ENCODE results near the gene EFNB2.

Gene EFNB2

DNA sequence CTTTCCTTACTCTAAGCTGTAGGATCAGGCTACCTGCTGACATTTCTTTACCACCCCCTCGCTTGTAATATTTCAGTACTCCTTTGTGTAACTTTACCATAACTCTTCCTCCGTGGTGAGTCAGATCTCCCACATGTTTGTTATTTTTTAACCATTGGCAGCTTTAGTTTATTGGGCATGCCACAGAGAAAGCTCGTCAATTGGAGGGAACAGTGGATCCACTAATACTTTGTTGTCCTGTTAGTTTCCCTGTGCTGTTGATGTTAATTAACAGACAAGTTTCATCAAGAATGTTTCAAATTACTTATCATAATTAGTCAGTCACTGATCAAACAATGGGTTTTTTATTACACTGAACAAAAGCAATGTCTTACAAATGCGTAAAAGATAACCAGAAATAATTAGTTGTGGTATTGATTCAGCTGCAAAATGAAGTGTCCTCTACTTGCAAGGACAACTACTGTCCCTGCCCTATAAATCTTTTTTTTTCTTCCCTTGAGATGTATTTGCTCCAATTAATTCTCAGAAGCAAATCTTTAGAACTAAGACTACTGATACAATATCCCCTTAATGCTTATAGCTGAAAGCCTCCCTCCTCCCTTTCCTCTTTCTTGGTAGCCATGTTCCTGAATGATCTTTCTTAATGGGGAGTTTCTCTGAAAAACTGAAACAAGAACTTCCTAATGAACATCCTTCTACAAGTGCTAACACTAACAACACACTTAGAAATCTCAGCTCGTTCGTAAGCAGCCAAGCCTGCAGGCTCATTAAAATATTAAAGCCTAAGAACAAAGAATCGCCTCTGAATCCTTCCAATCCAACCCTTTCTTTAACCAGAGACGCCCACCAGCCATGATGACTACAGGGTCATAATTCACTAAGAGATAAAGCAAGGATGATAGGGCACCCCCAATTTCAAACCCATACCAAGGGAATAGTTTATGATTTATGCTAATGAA, 22.2 kb downstream of the EFNB2 start:
- DNase-seq (ENCODE audit: low read depth), result no peak
- TF ChIP-seq POLR2A (IDR thresholded peaks at IDR 0.05; ENCODE audit: extremely low read depth, insufficient read length) (no peak), MYC (IDR thresholded peaks at IDR 0.05; ENCODE audit: low read depth, low read length) (no peak)
- TF ChIP-seq, protein P1, sequence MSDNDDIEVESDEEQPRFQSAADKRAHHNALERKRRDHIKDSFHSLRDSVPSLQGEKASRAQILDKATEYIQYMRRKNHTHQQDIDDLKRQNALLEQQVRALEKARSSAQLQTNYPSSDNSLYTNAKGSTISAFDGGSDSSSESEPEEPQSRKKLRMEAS (IDR thresholded peaks at IDR 0.05; ENCODE audit: low read depth, low read length), result no peak
- TF ChIP-seq, protein P2, sequence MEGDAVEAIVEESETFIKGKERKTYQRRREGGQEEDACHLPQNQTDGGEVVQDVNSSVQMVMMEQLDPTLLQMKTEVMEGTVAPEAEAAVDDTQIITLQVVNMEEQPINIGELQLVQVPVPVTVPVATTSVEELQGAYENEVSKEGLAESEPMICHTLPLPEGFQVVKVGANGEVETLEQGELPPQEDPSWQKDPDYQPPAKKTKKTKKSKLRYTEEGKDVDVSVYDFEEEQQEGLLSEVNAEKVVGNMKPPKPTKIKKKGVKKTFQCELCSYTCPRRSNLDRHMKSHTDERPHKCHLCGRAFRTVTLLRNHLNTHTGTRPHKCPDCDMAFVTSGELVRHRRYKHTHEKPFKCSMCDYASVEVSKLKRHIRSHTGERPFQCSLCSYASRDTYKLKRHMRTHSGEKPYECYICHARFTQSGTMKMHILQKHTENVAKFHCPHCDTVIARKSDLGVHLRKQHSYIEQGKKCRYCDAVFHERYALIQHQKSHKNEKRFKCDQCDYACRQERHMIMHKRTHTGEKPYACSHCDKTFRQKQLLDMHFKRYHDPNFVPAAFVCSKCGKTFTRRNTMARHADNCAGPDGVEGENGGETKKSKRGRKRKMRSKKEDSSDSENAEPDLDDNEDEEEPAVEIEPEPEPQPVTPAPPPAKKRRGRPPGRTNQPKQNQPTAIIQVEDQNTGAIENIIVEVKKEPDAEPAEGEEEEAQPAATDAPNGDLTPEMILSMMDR (IDR thresholded peaks at IDR 0.05; ENCODE audit: low read depth, low read length), result no peak
- no peak overlapping the region for H3K4me3 ChIP-seq (ENCODE audit: low read depth, low read length)

DNA sequence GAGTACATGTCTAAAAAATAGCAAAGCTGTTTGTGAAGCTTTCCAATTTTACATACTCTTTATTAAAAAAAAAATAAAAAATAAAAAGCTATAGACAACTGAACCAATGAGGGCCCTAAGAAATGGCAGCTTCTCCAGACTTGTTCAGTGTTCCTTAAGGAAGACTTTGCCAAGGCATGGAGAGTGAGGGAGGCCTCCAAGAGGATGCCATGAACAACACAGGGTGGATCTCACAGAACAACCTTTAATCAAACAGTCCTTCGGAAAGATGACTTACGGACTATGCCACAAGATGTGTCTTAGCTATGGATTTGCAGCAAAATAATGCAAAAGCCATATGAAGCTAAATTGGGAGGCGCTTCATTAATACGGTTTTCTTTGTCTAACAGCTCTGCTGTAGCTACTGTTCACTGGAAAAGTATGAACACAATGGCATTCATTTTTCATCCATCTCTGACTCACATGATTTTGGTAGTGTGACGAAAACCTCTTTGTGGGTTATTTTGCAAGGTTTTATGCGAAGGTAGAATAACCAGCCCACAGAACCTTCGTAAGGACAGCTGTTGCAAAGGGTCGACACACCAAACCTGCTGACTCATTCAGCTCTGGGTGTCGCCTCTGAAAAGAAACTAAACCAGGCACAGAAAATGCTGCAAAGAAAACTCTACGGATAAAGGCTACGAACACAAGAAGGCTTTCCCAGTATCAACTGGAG, 27.7 kb downstream of the EFNB2 start:
- TF ChIP-seq, protein P2 (IDR thresholded peaks at IDR 0.05; ENCODE audit: low read depth, low read length), result no peak
- peak; percentile 55; the same call in 1 of the 2 replicates for TF ChIP-seq MYC (IDR thresholded peaks at IDR 0.05; ENCODE audit: low read depth, low read length)
- TF ChIP-seq POLR2A (IDR thresholded peaks at IDR 0.05; ENCODE audit: extremely low read depth, insufficient read length), result no peak
- TF ChIP-seq, protein P1 (IDR thresholded peaks at IDR 0.05; ENCODE audit: low read depth, low read length), result peak; percentile 52
- H3K4me3 ChIP-seq (ENCODE audit: low read depth, low read length), result peak overlapping the region; percentile 26
- DNase-seq (ENCODE audit: low read depth), result peak; percentile 96

DNA sequence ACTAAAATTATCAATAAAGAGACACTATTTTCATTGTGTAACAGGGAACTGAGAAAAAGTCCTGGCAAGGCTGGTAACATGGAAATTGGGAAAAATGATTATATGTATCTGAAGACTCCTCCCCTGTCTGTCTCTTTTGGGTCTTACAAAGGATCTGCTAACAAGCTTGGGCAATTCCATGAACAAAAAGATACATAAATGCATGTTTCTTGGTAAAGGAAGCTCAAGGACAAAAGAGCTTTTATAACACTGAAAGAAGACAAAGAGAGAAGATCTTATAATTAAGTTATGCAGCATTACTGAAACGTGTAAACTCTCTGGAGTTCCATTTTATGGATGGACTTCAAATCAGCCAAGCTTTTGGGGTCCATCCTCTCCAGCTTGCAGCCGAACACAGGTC, 29.2 kb downstream of the EFNB2 start:
- TF ChIP-seq, protein P1 (IDR thresholded peaks at IDR 0.05; ENCODE audit: low read depth, low read length), result no peak
- TF ChIP-seq MYC (IDR thresholded peaks at IDR 0.05; ENCODE audit: low read depth, low read length) (no peak), POLR2A (IDR thresholded peaks at IDR 0.05; ENCODE audit: extremely low read depth, insufficient read length) (no peak)
- TF ChIP-seq, protein P2 (IDR thresholded peaks at IDR 0.05; ENCODE audit: low read depth, low read length), result no peak
- H3K4me3 ChIP-seq (ENCODE audit: low read depth, low read length), result no peak overlapping the region
- DNase-seq (ENCODE audit: low read depth), result no peak

DNA sequence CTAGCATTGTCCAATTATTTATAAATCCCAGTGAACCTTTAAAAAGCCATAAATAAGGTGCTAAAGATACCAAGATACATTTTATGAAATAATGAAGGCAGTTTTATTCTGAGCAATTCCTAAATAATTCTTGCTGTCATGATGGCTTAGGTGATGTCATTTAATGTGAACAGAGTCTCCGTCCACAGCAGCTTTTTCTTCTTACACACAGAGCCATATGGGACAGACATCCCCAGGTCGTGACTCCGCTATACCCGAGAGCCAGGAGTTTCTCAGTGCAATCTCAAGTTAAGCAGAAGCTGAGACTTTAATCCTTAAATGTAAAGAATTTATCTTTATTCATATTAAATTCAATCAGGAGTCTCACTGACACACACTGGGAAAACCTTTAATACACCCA, 29.7 kb downstream of the EFNB2 start:
- TF ChIP-seq, protein P2 (IDR thresholded peaks at IDR 0.05; ENCODE audit: low read depth, low read length), result no peak
- TF ChIP-seq MYC (IDR thresholded peaks at IDR 0.05; ENCODE audit: low read depth, low read length) (no peak), POLR2A (IDR thresholded peaks at IDR 0.05; ENCODE audit: extremely low read depth, insufficient read length) (no peak)
- TF ChIP-seq, protein P1 (IDR thresholded peaks at IDR 0.05; ENCODE audit: low read depth, low read length), result no peak
- no peak for DNase-seq (ENCODE audit: low read depth)
- no peak overlapping the region for H3K4me3 ChIP-seq (ENCODE audit: low read depth, low read length)

DNA sequence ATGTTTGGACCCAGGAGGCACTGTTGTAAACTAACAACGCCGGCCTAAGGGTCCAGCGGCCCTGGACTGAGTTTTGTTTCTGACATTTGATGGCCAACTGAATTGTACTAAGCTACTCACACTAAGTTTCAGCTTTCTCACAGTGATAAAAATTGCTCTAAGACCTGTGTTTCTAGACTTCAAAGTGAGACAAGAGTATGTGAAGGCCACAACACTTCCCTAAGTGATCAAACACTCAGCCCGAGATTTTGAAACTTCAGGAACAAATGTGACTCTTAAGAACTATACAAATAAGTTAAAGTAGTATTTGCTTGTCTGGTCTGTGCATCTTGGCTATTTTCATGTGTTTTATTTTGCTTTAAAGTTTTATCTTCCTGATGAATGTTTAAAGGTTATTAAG, 30.2 kb downstream of the EFNB2 start:
- no peak overlapping the region for H3K4me3 ChIP-seq (ENCODE audit: low read depth, low read length)
- TF ChIP-seq MYC (IDR thresholded peaks at IDR 0.05; ENCODE audit: low read depth, low read length) (no peak), POLR2A (IDR thresholded peaks at IDR 0.05; ENCODE audit: extremely low read depth, insufficient read length) (no peak)
- TF ChIP-seq, protein P2 (IDR thresholded peaks at IDR 0.05; ENCODE audit: low read depth, low read length), result no peak
- TF ChIP-seq, protein P1 (IDR thresholded peaks at IDR 0.05; ENCODE audit: low read depth, low read length), result no peak
- no peak for DNase-seq (ENCODE audit: low read depth)

Measured in NB4 (cell line).